GM20431 (cell line): ENCODE results near the gene TLCD1.

Source experiments
- in situ Hi-C: fragments of 300-500 bp; cut with MseI, MboI; formaldehyde crosslinking; loops from one replicate; pipeline ENCODE4 v1.15.0; 2020; ENCODE audit warnings: low sequenced_read_pairs; ENCODE audit not compliant: unreplicated experiment

Gene TLCD1

GRCh38 chr17:28726226-28726626 lies at the start of gene TLCD1:
TLCD1 (minus strand) TSS chr17:28726233; CDS start chr17:28726097, 136 bp downstream.
- in situ Hi-C loops = no loop called here

- in situ Hi-C loops = no loop called here
Observed at GRCh38 chr17:28774206-28774605, 48.2 kb upstream of the TLCD1 start.

- in situ Hi-C loops = no loop called here
Observed at GRCh38 chr17:28773736-28774135, 47.7 kb upstream of the TLCD1 start.

- in situ Hi-C loops = no loop called here
Observed at GRCh38 chr17:28765038-28765437, 39.0 kb upstream of the TLCD1 start.

- in situ Hi-C loops = no loop called here
Observed at GRCh38 chr17:28763804-28764266, 37.8 kb upstream of the TLCD1 start.

- in situ Hi-C loops = no loop called here
Observed at GRCh38 chr17:28763137-28763799, 37.2 kb upstream of the TLCD1 start.

- in situ Hi-C loops = no loop called here
Observed at GRCh38 chr17:28760601-28761562, 34.8 kb upstream of the TLCD1 start.

GRCh38 chr17:28759256-28759865 lies 33.3 kb upstream of the TLCD1 start:
- in situ Hi-C loops = no loop called here

- in situ Hi-C loops = no loop called here
Observed at GRCh38 chr17:28758411-28759121, 32.5 kb upstream of the TLCD1 start.

GRCh38 chr17:28756049-28756804 lies 30.2 kb upstream of the TLCD1 start:
- in situ Hi-C loops = no loop called here

- in situ Hi-C loops = no loop called here
Observed at GRCh38 chr17:28755486-28755885, 29.5 kb upstream of the TLCD1 start.

- in situ Hi-C loops = no loop called here
Observed at GRCh38 chr17:28751600-28752366, 25.8 kb upstream of the TLCD1 start.

GRCh38 chr17:28750178-28751047 lies 24.4 kb upstream of the TLCD1 start:
- in situ Hi-C loops = no loop called here

- in situ Hi-C loops = no loop called here
Observed at GRCh38 chr17:28749516-28750177, 23.6 kb upstream of the TLCD1 start.

GRCh38 chr17:28748852-28749515 lies 23.0 kb upstream of the TLCD1 start:
- in situ Hi-C loops = no loop called here

- in situ Hi-C loops = no loop called here
Observed at GRCh38 chr17:28747801-28748750, 22.0 kb upstream of the TLCD1 start.
